Neural progenitor cell (in vitro differentiated cells): Measurements from ENCODE around the gene OSTC. TPM values are rescaled to one million over a fixed set of nuclear protein-coding genes. Genes with fewer than 3 reads are reported as not detected.
A peak's percentile ranks its signal among the peaks of the same experiment; 100 is the strongest.

Source experiments
- DNase-seq: peaks from one replicate; pipeline ENCODE4 v3.0.0-alpha.2; 2016; ENCODE audit warnings: low spot score
- H2AFZ ChIP-seq: fragments of 200-600 bp; sonication (generic); replicated peaks from 2 replicates; pipeline ENCODE4 v1.6.1; 2016; ENCODE audit warnings: antibody characterized with exemption
- H3F3A ChIP-seq: fragments of 200-600 bp; sonication (generic); 2 replicates; pipeline ENCODE4 v1.6.1; 2016; ENCODE audit warnings: antibody characterized with exemption, low read depth
- H3K27ac ChIP-seq: fragments of 200-600 bp; sonication (generic); 2 replicates; pipeline ENCODE4 v1.5.1; 2016; ENCODE audit warnings: mild to moderate bottlenecking
- H3K27me3 ChIP-seq: fragments of 200-600 bp; sonication (generic); 2 replicates; pipeline ENCODE4 v1.6.1; 2016; ENCODE audit warnings: mild to moderate bottlenecking, moderate library complexity
- H3K36me3 ChIP-seq: fragments of 200-600 bp; sonication (generic); 2 replicates; pipeline ENCODE4 v1.5.1; 2016
- H3K4me1 ChIP-seq: fragments of 200-600 bp; sonication (generic); 2 replicates; pipeline ENCODE4 v1.6.1; 2016; ENCODE audit warnings: mixed run types
- H3K4me2 ChIP-seq: fragments of 200-600 bp; sonication (generic); 2 replicates; pipeline ENCODE4 v1.6.1; 2016
- H3K4me3 ChIP-seq: fragments of 200-600 bp; sonication (generic); 2 replicates; pipeline ENCODE4 v1.5.1; 2016
- H3K79me2 ChIP-seq: fragments of 200-600 bp; sonication (generic); 2 replicates; pipeline ENCODE4 v1.6.1; 2016; ENCODE audit warnings: low read depth
- H3K9ac ChIP-seq: fragments of 200-600 bp; sonication (generic); 2 replicates; pipeline ENCODE4 v1.6.1; 2016
- H3K9me3 ChIP-seq: fragments of 200-600 bp; sonication (generic); 2 replicates; pipeline ENCODE4 v1.5.1; 2016; ENCODE audit warnings: low read depth
- H4K20me1 ChIP-seq: fragments of 200-600 bp; sonication (generic); 2 replicates; pipeline ENCODE4 v1.6.1; 2016; ENCODE audit warnings: low read depth
- H3K27ac Mint-ChIP-seq: 3 replicates; pipeline ENCODE4 v1.8.0; 2021; ENCODE audit warnings: mixed read lengths
- H3K27me3 Mint-ChIP-seq: 2 replicates; pipeline ENCODE4 v1.8.0; 2022; ENCODE audit warnings: low read depth, mild to moderate bottlenecking, inconsistent platforms, moderate library complexity, mixed read lengths; ENCODE audit not compliant: insufficient read depth
- H3K36me3 Mint-ChIP-seq: 3 replicates; pipeline ENCODE4 v1.8.0; 2021; ENCODE audit warnings: mixed read lengths
- H3K4me1 Mint-ChIP-seq: 3 replicates; pipeline ENCODE4 v1.8.0; 2021; ENCODE audit warnings: mixed read lengths
- H3K4me3 Mint-ChIP-seq: 3 replicates; pipeline ENCODE4 v1.8.0; 2021; ENCODE audit warnings: mild to moderate bottlenecking, moderate library complexity, mixed read lengths
- H3K9me3 Mint-ChIP-seq: 3 replicates; pipeline ENCODE4 v1.8.0; 2020; ENCODE audit warnings: mixed read lengths
- CTCF ChIP-seq: fragments of 200-600 bp; sonication (generic); IDR thresholded peaks from 2 replicates; pipeline ENCODE4 v1.5.1; 2017; ENCODE audit warnings: antibody characterized with exemption, mild to moderate bottlenecking
- EZH2 ChIP-seq: fragments of 200-600 bp; sonication (generic); IDR thresholded peaks from 2 replicates; pipeline ENCODE4 v1.6.1; 2017; ENCODE audit warnings: antibody characterized with exemption, mild to moderate bottlenecking, moderate library complexity
- EZH2phosphoT487 ChIP-seq: fragments of 200-600 bp; sonication (generic); IDR thresholded peaks from 2 replicates; pipeline ENCODE4 v1.6.1; 2017; ENCODE audit warnings: antibody characterized with exemption
- total RNA-seq: library from RNA; depleted of rRNA; stranded (reverse); fragments of >200 nt; gene quantifications from 2 replicates; pipeline ENCODE4 v1.2.3, GENCODE V29; 2015; ENCODE audit warnings: low replicate concordance

OSTC gene
- total RNA-seq, 1 donor from 2014 or later: 290 TPM

- no peaks in the 10 kb centered on the region for H3K27me3 Mint-ChIP-seq
- Histone ChIP-seq H3K4me2 (no peak overlapping the region), H4K20me1 (no peaks in the 10 kb centered on the region), H3K36me3 (no peaks in the 10 kb centered on the region), H3K9ac (no peak overlapping the region), H3K4me1 (peaks cover 11% of the 10 kb centered on the region), H3F3A (no peaks in the 10 kb centered on the region), H3K27ac (no peak overlapping the region), H3K27me3 (no peaks in the 10 kb centered on the region), H3K4me3 (no peak overlapping the region), H3K79me2 (no peaks in the 10 kb centered on the region), H2AFZ (peak overlapping the region; percentile 2), H3K9me3 (no peaks in the 10 kb centered on the region)
- no peak overlapping the region for H3K27ac Mint-ChIP-seq
- peaks cover 13% of the 10 kb centered on the region for H3K4me1 Mint-ChIP-seq
- no peaks in the 10 kb centered on the region for H3K36me3 Mint-ChIP-seq
- DNase-seq: no peak
- no peak overlapping the region for H3K4me3 Mint-ChIP-seq
- TF ChIP-seq EZH2 (no peak), EZH2phosphoT487 (no peak), CTCF (no peak)
- peaks cover 6% of the 10 kb centered on the region for H3K9me3 Mint-ChIP-seq
Measured at GRCh38 chr4:108612365-108612764, 38.0 kb upstream of the OSTC start.

- H3K27ac Mint-ChIP-seq: peak overlapping the region; percentile 76
- H3K9me3 Mint-ChIP-seq: peaks cover 6% of the 10 kb centered on the region
- Histone ChIP-seq H3K9ac (no peak overlapping the region), H3K4me3 (peak overlapping the region; percentile 87), H3K9me3 (no peaks in the 10 kb centered on the region), H3K79me2 (peaks cover 42% of the 10 kb centered on the region), H3K4me1 (peaks cover 18% of the 10 kb centered on the region), H3K36me3 (peaks cover 19% of the 10 kb centered on the region), H3K4me2 (peak overlapping the region; percentile 89), H3F3A (peaks cover 12% of the 10 kb centered on the region), H4K20me1 (peaks cover 41% of the 10 kb centered on the region), H3K27ac (no peak overlapping the region), H2AFZ (peak overlapping the region; percentile 60), H3K27me3 (no peaks in the 10 kb centered on the region)
- peak overlapping the region; percentile 96 for H3K4me3 Mint-ChIP-seq
- peaks cover 4% of the 10 kb centered on the region for H3K27me3 Mint-ChIP-seq
- TF ChIP-seq CTCF: no peak
- no peak for TF ChIP-seq EZH2
- no peak for TF ChIP-seq EZH2phosphoT487
- no peak for DNase-seq
- H3K36me3 Mint-ChIP-seq: peaks cover 16% of the 10 kb centered on the region
- H3K4me1 Mint-ChIP-seq: peaks cover 16% of the 10 kb centered on the region
Measured at GRCh38 chr4:108619372-108620100, 30.9 kb upstream of the OSTC start.

GRCh38 chr4:108620101-108620932 is 30.1 kb upstream of the OSTC start, which contains the start of gene RPL34:
Gene RPL34, plus strand, starts transcription at chr4:108620576. Its CDS starts 1,384 bp downstream, at chr4:108621960.
- TF ChIP-seq CTCF (no peak), EZH2 (peak; percentile 45)
- Histone ChIP-seq H3K4me3 (peak within 1 kb of the TSS; percentile 87), H3K9ac (peak within 1 kb of the TSS; percentile 97), H3K4me2 (peak within 1 kb of the TSS; percentile 89), H3K36me3 (peaks cover 24% of the 10 kb centered on the region), H4K20me1 (peaks cover 49% of the 10 kb centered on the region), H3K79me2 (peaks cover 50% of the 10 kb centered on the region), H3K27me3 (no peaks in the 10 kb centered on the region), H2AFZ (peak within 1 kb of the TSS; percentile 95), H3K9me3 (no peaks in the 10 kb centered on the region), H3K4me1 (peaks cover 18% of the 10 kb centered on the region), H3F3A (peaks cover 18% of the 10 kb centered on the region), H3K27ac (peak within 1 kb of the TSS; percentile 91)
- peaks cover 21% of the 10 kb centered on the region for H3K36me3 Mint-ChIP-seq
- H3K4me1 Mint-ChIP-seq: peaks cover 16% of the 10 kb centered on the region
- DNase-seq: peak; percentile 95
- peak within 1 kb of the TSS; percentile 76 for H3K27ac Mint-ChIP-seq
- H3K9me3 Mint-ChIP-seq: peaks cover 6% of the 10 kb centered on the region
- H3K4me3 Mint-ChIP-seq: peak within 1 kb of the TSS; percentile 96
- peaks cover 4% of the 10 kb centered on the region for H3K27me3 Mint-ChIP-seq
